Measurements from ENCODE around the gene THAP12.
"Not testable (repeated sequence)": the region's sequence is repeated elsewhere in the genome, so short reads cannot be mapped to it uniquely, and the experiment has no call there.

THAP12 gene, protein sequence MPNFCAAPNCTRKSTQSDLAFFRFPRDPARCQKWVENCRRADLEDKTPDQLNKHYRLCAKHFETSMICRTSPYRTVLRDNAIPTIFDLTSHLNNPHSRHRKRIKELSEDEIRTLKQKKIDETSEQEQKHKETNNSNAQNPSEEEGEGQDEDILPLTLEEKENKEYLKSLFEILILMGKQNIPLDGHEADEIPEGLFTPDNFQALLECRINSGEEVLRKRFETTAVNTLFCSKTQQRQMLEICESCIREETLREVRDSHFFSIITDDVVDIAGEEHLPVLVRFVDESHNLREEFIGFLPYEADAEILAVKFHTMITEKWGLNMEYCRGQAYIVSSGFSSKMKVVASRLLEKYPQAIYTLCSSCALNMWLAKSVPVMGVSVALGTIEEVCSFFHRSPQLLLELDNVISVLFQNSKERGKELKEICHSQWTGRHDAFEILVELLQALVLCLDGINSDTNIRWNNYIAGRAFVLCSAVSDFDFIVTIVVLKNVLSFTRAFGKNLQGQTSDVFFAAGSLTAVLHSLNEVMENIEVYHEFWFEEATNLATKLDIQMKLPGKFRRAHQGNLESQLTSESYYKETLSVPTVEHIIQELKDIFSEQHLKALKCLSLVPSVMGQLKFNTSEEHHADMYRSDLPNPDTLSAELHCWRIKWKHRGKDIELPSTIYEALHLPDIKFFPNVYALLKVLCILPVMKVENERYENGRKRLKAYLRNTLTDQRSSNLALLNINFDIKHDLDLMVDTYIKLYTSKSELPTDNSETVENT

DNA sequence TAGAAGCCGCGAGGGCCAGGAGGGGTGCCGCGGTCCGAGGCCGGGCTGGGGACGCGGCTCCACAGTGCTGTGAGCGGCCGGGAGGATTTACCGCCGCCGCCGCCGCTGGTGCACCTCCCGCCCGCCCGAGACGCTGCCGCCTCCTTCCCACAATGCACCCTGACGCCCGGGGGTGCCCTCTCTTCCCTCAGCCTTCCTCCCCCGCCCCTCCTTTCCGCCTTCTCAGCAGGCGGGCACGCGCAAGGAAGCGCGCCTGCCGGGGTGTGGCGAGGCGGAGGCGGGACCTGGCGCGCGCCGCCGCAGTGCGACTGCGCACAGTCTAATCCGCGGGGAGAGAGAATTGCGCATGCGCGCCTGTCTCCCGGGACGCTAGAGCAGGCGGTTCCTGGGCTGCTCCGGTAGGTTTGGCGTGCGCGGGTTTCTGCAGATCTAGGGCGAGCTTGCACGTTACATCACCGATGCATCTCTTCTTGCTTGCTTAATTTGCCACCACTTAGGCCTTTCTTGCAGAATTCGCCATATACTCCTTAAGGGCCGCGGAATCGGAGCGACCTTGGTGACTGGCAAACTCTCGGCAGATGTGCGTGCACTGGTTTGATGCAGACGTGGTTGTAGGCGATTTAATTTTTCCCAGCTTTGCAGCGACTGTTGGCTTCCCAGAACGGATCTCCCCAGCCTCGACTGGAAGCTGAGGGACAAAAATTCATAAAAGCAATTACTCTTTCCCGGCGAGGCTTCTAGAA, at the start of gene THAP12, which contains the start of gene GVQW3:
TSS of gene THAP12 (minus strand) at position 156 of the 743 bp plus-strand sequence. CDS start 296 bp downstream, outside the sequence.
TSS of gene GVQW3 (plus strand) at position 347 of the 743 bp plus-strand sequence. CDS start 506 bp downstream, outside the sequence.
- peak; percentile 97 for DNase-seq (ENCODE audit: low spot score)

DNA sequence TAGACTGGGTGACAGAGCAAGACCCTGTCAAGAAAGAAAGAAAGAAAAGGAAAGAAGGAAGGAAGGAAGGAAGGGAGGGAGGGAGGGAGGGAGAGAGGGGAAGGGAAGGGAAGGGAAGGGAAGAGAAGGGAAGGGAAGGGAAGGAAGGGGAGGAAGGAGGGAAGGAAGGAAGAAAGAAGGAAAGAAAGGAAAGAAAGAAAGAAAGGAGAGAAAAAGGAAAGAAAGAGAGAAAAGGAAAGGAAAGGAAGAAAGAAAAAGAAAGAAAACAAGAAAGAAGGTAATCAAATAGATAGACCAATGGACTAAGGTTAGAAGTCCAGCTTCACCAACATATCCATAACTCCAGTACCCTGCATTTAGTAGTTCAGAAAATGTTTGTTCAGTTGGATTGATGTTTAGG, 45.7 kb upstream of the THAP12 start:
- DNase-seq (ENCODE audit: low spot score), result no peak

DNA sequence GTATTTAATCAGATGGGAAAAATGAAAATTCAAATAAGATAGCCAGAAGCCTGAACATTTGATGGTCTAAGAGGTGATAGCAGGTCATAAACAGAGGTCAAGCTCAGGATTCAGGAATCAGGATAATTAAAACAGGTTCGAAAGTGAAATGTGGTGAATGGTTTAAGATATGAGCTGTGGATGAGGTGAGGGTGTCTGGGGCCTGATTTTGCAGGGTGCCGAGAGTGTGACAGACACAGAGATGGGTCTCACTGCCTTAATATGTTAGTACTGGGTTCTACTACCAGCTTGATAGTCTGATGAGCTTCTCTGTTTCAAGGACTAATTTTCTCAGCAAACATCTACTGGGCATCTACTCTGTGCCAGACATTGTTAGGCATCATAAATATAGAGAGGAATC, 44.0 kb upstream of the THAP12 start:
- no peak for DNase-seq (ENCODE audit: low spot score)

DNA sequence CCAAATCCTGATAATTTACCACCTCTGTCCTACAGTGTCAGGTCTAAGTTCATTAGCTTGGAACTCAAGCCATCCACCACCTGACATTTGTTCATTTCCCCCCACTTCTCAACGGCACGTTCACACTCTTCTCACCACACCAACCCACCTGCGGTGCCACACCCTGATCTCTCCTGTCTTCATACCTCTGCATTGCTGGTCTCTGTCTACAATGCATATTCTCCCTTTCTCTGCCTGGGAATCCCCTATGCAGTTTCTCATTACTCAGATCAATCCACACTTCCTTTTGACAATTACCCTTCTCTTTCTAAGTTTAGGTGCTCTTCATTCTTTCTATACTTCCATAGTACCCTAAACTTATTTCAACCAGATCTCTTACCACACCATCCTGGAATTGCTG, 43.4 kb upstream of the THAP12 start:
- no peak for DNase-seq (ENCODE audit: low spot score)

DNA sequence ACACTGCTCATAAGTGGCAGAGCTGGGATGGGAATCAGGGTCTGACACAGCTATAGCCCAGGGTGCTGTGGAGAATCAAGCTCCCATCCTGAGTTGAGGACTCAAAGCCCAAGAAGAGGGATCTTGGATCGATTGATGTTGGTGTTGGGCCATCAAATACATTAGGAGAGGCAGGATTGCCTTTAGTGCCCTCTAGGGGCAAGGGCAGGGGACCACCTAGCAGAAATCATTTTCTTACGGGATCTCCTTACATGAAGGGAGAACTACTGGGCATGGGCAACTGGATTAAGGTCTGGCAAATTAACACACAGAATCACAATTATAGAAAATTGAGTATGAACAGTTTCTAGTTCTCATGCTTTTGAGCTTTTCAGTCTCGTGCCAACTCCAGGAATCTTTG, 39.0 kb upstream of the THAP12 start:
- DNase-seq (ENCODE audit: low spot score), result peak; percentile 15

DNA sequence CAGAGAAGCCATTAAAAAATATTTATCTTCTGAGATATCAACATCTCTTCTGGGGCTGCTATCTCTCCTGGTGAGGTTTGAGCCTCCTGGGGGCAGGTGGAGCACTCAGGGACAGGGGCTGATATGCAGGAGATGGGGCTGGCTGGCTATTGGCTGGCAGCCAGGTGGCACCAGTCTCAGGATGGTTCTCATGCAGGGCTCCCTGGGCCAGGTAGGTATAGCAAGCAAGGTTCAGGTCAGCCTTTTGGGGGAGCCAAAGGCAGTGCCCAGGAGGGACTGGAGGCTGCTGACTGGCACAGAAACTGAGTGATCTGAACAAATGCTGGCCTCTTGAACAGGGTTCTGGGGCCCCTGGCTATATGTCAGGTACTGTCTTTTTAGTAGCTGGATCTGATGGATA, 34.1 kb upstream of the THAP12 start:
- no peak for DNase-seq (ENCODE audit: low spot score)

DNA sequence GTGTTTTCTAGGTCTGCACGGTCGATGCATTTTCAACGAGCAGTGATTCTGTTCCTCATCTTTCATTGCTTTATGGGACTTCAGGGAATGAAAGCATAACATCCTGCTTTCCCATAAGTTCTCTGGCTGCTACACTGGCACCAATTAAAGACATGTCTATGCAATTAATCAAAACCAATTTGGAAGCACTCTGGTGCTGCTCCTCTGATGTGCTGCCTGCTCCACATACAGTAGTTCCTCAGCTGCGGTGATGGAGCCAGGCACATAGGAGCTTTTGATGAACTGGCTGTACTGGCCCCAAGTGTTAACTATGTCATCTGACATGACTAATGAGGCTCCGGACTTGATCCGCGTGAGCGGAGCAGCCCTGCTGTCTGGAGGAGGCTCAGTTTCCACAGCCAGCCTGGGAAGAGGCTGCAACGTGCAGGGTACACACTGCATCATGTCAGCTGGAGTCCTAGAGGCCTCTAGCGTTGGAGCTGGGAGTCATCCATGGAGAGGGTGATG, 30.0 kb upstream of the THAP12 start:
- no peak for DNase-seq (ENCODE audit: low spot score)

DNA sequence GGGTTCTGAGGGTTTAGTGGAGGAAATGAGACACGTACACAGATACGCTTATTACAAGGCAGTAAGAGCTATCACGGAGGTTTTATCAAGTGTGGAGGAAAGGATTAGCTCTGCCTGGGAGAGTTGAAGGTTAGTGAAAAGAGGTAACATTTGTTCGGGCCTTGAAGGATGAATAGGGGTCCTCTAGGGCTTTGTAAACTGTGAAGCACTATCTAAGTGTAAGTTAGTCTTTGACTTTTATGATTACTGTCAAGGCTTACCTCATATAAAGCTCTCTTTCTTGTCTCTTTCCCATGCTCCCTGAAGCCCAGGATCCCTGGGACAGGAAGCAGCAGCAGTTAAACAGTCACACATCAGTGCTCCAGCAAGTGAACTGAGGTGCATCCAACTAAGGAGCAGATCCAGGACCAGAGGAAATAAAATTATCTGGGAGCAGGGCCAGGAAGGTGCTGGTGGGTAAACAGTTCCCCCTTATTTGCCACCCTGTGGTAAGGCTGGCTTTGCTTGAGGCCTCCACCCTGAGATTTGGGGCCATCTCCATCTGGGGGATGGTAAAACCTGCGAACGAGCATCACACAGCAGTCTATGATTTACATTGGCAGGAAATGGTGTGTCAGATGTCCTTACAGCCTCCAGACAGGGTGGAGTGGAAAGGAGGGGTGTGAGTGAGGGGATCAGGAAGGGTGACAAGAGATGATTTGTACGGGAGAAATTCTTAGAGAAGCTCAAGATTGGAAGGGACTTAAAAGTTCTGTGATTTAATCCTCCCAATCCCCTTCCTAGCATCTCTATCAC, 27.4 kb upstream of the THAP12 start:
- DNase-seq (ENCODE audit: low spot score), result no peak

DNA sequence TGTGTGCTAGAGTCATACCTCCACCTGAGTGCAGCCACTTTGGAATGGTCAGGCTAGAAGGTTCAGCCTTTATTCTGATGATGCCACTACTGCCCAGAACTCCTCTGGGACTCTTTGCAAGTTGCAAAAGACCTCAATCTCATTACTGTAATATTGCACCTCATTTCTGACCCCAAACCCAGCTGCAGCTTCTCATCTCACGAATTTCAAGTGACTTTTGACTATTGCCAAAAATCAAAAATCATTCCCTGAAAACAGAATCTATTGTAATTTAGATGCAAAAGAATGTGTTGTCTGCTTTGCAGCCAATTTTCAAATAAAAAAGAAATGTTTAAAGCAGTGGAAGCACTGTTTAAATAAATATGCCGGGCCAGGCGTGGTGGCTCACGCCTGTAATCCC, 25.4 kb upstream of the THAP12 start:
- no peak for DNase-seq (ENCODE audit: low spot score)

DNA sequence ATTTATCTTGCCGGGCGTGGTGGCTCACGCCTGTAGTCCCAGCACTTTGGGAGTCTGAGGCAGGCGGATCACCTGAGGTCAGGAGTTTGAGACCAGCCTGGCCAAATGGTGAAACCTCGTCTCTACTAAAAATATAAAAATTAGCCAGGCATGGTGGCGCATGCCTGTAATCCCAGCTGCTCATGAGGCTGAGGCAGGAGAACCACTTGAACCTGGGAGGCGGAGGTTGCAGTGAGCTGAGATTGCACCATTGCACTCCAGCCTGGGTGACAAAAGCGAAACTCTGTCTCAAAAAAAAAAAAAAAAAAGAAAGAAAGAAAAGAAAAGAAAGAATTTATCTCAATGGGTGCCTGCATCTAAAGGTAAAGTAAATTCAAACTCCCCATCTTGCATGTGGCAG, 20.6 kb upstream of the THAP12 start:
- not testable (repeated sequence) for DNase-seq (ENCODE audit: low spot score)

DNA sequence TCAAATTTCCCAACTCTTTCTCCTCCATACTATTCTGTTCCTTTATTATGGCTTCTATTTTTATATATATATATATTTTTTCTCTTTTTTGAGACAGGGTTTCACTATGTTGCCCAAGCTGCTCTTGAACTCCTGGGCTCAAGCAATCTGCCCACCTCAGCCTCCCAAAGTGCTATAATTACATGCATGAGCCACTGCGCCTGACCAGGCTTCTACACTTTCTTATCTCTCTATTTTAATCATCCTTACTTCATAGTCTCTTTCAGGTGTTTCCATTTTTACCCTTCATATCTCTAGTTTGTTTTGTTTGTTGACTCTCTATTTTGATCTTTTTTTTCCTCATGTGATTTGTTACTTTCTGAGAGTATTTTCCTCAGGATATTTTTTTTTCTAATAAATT, 20.0 kb upstream of the THAP12 start:
- no peak for DNase-seq (ENCODE audit: low spot score)

DNA sequence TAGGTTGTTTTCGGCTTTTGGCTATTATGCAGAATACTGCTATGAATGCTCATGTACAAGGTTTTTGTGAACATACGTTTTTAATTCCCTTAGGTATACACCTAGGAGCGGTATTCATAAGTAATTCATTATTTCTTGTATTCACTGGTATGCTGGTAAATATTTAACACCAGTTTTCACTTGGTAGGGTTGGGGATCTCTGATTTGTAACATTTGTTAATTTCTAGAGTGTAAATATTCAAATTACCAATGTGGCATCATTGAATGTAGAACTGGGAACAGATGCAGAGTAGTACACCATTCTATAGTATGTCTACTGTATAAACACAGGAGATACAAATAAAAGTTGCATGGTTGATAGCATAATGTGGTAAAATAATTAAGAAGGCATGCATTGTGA, 16.5 kb upstream of the THAP12 start:
- DNase-seq (ENCODE audit: low spot score), result no peak

DNA sequence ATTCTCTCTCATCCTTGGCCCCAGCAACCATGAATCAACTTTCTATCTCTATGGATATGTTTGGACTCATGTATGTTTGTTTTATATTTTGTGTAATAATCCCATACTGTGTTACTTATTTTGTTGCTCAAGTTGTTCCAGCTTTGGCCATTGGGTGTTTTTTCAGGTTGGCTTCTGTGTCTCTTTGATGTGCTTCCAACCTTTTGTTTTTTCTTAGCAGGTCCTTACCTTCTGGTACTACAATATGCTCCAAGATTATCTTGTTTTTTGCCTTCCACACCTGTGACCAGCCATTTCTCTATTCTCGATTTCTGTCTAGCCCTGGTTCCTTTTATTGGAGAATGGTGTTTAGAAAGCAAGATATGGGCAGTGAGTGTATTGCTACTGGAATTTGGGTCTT, 14.4 kb upstream of the THAP12 start:
- no peak for DNase-seq (ENCODE audit: low spot score)

DNA sequence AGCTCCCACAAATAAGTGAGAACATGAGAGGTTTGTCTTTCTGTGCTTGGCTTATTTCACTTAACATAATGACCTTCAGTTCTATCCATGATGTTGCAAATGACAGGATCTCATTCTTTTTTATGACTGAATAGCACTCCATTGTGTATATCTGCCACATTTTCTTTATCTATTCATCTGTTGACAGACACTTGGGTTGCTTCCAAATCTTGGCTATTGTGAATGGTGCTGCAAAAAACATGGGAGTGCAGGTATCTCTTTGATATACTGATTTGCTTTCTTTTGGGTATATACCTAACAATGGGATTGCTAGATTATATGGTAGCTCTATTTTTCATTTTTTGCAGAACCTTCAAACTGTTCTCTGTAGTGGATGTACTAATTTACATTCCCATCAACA, 13.5 kb upstream of the THAP12 start:
- no peak for DNase-seq (ENCODE audit: low spot score)

DNA sequence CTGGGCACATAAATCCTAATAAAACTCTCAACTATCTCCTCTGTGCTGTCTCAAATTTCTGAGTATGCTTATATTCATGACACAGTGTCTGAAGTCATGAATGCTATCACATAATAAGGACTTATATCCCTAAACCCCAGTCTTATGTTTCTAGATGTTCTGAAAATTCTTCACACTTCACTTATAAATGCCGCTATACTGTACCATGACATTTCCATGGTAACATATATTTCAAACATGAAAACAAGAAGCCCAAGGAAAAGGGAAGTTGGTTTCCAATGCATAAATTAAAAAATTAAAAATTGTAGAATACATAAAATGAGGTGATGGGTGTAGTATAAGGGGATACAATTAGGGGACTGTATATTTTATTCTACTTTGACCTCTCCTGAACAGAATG, 11.9 kb upstream of the THAP12 start:
- no peak for DNase-seq (ENCODE audit: low spot score)

DNA sequence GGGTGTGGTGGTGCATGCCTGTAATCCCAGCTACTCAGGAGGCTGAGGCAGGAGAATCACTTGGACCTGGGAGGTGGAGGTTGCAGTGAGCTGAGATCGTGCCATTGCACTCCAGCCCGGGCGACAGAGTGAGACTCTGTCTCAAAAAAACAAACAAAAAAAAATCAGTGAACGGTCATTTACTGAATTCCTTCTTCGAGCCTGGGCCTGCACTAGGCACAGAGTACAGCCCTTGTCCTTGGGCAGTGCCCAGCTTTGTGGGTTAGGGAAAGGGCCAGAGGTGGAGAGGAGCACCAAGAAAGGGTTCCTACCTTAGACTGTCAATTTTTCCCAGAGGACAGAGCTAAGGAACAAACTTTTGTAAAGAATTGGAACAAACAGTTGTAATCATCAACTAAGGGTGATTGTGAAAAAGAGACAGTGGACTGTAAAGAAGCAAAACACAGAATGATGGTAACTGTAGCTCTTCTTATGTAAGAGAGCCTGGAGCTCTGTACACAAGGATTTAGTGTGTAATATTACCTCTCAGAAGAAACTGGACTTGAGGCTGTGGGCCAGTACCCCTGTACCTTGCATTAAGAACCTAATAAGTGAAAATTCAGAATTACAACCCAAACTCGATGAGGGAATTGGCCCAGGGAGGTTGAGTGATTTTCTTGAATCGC, 11.0 kb upstream of the THAP12 start:
- no peak for DNase-seq (ENCODE audit: low spot score)

DNA sequence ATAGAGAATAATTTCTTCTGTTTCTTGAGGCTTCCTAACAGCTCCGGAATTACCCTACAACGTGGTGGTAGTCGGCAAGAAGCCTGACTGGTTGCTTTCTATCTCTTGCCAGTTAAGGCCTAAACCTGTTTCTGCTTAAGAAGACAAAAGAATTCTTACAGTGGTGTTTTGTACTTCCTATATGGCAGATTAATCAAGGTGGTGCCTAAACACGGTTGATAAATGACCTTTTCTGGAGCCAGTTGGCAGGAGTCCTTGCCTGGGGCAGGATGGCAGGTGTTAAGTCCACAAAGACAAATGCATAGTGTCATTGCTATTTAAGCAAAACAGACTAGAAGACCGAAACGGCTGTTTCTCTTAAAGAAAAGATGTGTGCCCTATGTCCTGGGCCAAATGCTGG, 10.1 kb upstream of the THAP12 start:
- no peak for DNase-seq (ENCODE audit: low spot score)

DNA sequence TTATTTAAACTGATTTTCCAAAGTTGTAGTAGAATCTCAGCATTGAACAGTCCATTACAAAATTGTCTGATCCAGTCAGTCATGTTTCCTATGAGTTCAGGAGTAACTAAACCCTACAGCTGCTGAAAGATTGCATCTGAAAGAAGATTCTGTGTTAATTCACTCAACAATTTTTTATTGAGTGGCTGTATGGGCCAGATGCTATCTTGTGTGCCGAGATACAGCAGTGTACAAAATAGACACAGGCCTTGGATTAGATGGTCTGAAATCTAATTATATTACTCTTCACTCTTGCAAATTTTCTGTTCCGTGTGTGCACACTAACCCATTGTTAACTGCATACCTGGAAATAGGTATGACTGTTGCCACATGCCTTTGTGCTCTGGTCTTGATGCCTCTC, 7.5 kb upstream of the THAP12 start:
- no peak for DNase-seq (ENCODE audit: low spot score)

DNA sequence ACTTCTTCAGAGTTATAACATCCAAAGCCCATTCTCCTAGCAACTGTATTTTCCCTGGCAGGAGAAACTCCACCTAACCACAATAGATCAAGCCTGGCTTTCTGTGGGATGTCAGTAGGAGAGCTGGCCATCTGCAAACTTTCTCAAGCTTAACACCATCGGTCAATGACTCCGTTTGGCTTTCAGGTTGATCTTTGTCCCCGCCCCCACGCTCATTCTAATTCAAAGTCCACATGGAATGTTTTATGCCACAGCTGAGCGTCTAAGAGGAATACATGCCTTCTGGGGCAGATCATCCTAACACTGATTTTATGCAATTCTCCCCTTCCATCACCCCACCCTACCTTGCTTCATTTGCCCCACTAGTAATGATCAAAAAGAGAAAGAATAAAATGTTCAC, 5.0 kb upstream of the THAP12 start:
- no peak for DNase-seq (ENCODE audit: low spot score)

DNA sequence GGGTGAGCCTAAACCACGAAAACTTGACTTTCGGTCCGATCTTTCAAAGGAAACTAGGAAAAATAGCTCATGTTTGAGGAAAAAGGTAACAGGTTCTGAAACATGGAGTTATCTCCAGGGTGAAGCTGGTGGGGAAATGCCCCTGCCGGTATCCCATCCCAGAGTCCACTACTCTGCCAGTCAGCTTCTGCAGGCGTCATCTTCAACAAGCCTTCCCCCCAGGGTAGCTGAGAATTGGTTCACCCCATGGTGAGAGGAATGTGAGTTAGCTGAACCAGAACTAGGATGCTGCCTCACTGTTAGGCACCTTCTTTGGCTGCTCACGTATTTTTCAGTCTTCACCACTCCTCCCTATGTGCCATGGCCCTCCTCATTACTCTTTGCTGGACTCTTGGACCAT, 1.3 kb upstream of the THAP12 start:
- no peak for DNase-seq (ENCODE audit: low spot score)
